B cell (primary cell): ENCODE results near the gene PIK3R4. TPM values are rescaled to one million over a fixed set of nuclear protein-coding genes. Genes with fewer than 3 reads are reported as not detected.

ENCODE experiments used
- ATAC-seq: fragments of 200-7000 bp; cut with Tn5 transposase; one replicate; pipeline ENCODE4 v1.10.0; 2021; ENCODE audit warnings: low read depth, mild to moderate bottlenecking, moderate number of reproducible peaks, moderate library complexity
- CTCF ChIA-PET: fragments of 350-600 bp; sonication (Branson Sonifier 250); formaldehyde crosslinking; loops from one replicate; lab custom pipeline; 2021; ENCODE audit warnings: antibody characterized with exemption, inconsistent platforms; lab: Charles Lee
- POLR2A ChIA-PET: fragments of 350-600 bp; sonication (Branson Sonifier 250); formaldehyde crosslinking; loops from one replicate; lab custom pipeline; 2021; ENCODE audit warnings: antibody characterized with exemption; lab: Charles Lee
- DNase-seq: peaks from one replicate; pipeline ENCODE4 v3.0.0; 2013
- H2AFZ ChIP-seq: 2 replicates; pipeline ENCODE4 v1.6.1; 2012; ENCODE audit warnings: mild to moderate bottlenecking, low read depth, low read length; ENCODE audit not compliant: insufficient read depth, poor library complexity, severe bottlenecking
- H3K27ac ChIP-seq, 2 donors: 1 replicate in 1 of 2; 2 replicates in 1 of 2; pipeline ENCODE4 v1.5.1; 2012 to 2013; ENCODE audit warnings: low read length in 2 of 2, mild to moderate bottlenecking in 2 of 2, moderate library complexity in 1 of 2
- H3K27me3 ChIP-seq, 4 experiments: fragments of 200-600 bp in 1 of 4; sonication (generic) in 1 of 4; replicated peaks in 1 of 4; 1 replicate in 2 of 4; 2 replicates in 2 of 4; pipeline versions ENCODE4 v1.6.1 to v1.7.0; 2013 to 2016; ENCODE audit warnings: low read length in 3 of 4, mild to moderate bottlenecking in 2 of 4, mixed read lengths in 1 of 4, moderate library complexity in 1 of 4; ENCODE audit not compliant: insufficient read depth in 4 of 4, control insufficient read depth in 3 of 4; ENCODE audit errors: control extremely low read depth in 1 of 4
- H3K36me3 ChIP-seq, 2 experiments: replicated peaks in 1 of 2; 1 replicate in 1 of 2; 2 replicates in 1 of 2; pipeline versions ENCODE4 v1.6.1 to v1.7.1; 2013; ENCODE audit warnings: low read length in 1 of 2; ENCODE audit not compliant: insufficient read depth in 2 of 2, control insufficient read depth in 1 of 2; ENCODE audit errors: control extremely low read depth in 1 of 2, extremely low read depth in 1 of 2
- H3K4me1 ChIP-seq, 2 donors: fragments of 200-600 bp in 1 of 2; sonication (generic) in 1 of 2; 1 replicate in 1 of 2; 2 replicates in 1 of 2; pipeline versions ENCODE4 v1.5.1 to v1.6.1; 2013 to 2017; ENCODE audit warnings: low read length in 2 of 2; ENCODE audit not compliant: control insufficient read depth in 2 of 2, insufficient read depth in 2 of 2
- H3K4me2 ChIP-seq: replicated peaks from 2 replicates; pipeline ENCODE3; 2012; ENCODE audit warnings: mild to moderate bottlenecking, low read depth, low read length; ENCODE audit not compliant: poor library complexity, severe bottlenecking
- H3K4me3 ChIP-seq, 5 experiments: fragments of 200-600 bp in 1 of 5; sonication (generic) in 1 of 5; 1 replicate in 3 of 5; 2 replicates in 2 of 5; pipeline versions ENCODE4 v1.5.1 to v1.7.0; 2011 to 2016; ENCODE audit warnings: low read length in 4 of 5, mild to moderate bottlenecking in 4 of 5, low read depth in 2 of 5, control low read depth in 1 of 5, moderate library complexity in 1 of 5; ENCODE audit not compliant: insufficient read depth in 1 of 5; ENCODE audit errors: control extremely low read depth in 1 of 5, extremely low read depth in 1 of 5
- H3K79me2 ChIP-seq: fragments of 200-600 bp; sonication (generic); one replicate; pipeline ENCODE4 v1.6.0; 2016; ENCODE audit warnings: low read length; ENCODE audit not compliant: control insufficient read depth, insufficient read depth
- H3K9ac ChIP-seq: fragments of 200-600 bp; sonication (generic); 2 replicates; pipeline ENCODE4 v1.6.1; 2017; ENCODE audit warnings: mild to moderate bottlenecking, low read length, moderate library complexity
- H3K9me3 ChIP-seq, 3 donors: one replicate each; pipeline versions ENCODE4 v1.6.1 to v1.7.1; 2013; ENCODE audit warnings: low read length in 2 of 3; ENCODE audit not compliant: control insufficient read depth in 2 of 3, insufficient read depth in 1 of 3; ENCODE audit errors: control extremely low read depth in 1 of 3
- H4K20me1 ChIP-seq: 2 replicates; pipeline ENCODE4 v1.6.0; 2012; ENCODE audit warnings: mild to moderate bottlenecking, low read length; ENCODE audit not compliant: insufficient read depth, control insufficient read depth, poor library complexity, severe bottlenecking
- H3K27ac Mint-ChIP-seq: one replicate; pipeline ENCODE4 v1.8.0; 2021; ENCODE audit warnings: mixed read lengths
- H3K27me3 Mint-ChIP-seq: one replicate; pipeline ENCODE4 v1.8.0; 2021; ENCODE audit warnings: mixed read lengths
- H3K4me1 Mint-ChIP-seq: one replicate; pipeline ENCODE4 v1.8.0; 2021; ENCODE audit warnings: mixed read lengths
- H3K4me3 Mint-ChIP-seq: one replicate; pipeline ENCODE4 v1.8.0; 2021; ENCODE audit warnings: mixed read lengths
- H3K9me3 Mint-ChIP-seq: one replicate; pipeline ENCODE4 v1.8.0; 2022; ENCODE audit warnings: mixed read lengths; ENCODE audit not compliant: insufficient read depth
- EZH2 ChIP-seq: IDR thresholded peaks from 2 replicates; pipeline ENCODE4 v1.6.1; 2012; ENCODE audit warnings: borderline replicate concordance, low read depth, mild to moderate bottlenecking, moderate library complexity, low read length; ENCODE audit not compliant: insufficient read depth, poor library complexity, severe bottlenecking
- WGBS: methylation state at CpG from one replicate; pipeline ENCODE4 v1.1.5; 2013; ENCODE audit warnings: missing lambda C conversion rate; ENCODE audit not compliant: insufficient coverage; 5-methylcytosine and 5-hydroxymethylcytosine counted together
- intact Hi-C: fragments of 100-400 bp; cut with micrococcal nuclease; formaldehyde crosslinking; loops from one replicate; pipeline ENCODE4 v1.10.0; 2022
- polyA plus RNA-seq: library from polyadenylated mRNA; depleted of rRNA; stranded (reverse); fragments of >200 nt; gene quantifications from 2 replicates; pipeline ENCODE4 v1.2.3, GENCODE V29; 2012
- total RNA-seq, 2 donors: library from RNA; stranded (reverse); fragments of 120-200 nt in 1 of 2; gene quantifications; 1 replicate in 1 of 2; 2 replicates in 1 of 2; pipeline versions ENCODE4 v1.2.3 to v1.2.4, GENCODE V29; 2013 to 2022
- TF ChIP-seq, protein P1 (sequence below): fragments of 200-600 bp; IDR thresholded peaks from one replicate; pipeline ENCODE4 v1.8.0; 2022; ENCODE audit warnings: antibody characterized with exemption, mild to moderate bottlenecking

The PIK3R4 gene
- total and polyA plus RNA-seq, 2 donors (not counting 1 experiment from before 2014, with no cell fraction given): 23.9 to 27.1 TPM

DNA sequence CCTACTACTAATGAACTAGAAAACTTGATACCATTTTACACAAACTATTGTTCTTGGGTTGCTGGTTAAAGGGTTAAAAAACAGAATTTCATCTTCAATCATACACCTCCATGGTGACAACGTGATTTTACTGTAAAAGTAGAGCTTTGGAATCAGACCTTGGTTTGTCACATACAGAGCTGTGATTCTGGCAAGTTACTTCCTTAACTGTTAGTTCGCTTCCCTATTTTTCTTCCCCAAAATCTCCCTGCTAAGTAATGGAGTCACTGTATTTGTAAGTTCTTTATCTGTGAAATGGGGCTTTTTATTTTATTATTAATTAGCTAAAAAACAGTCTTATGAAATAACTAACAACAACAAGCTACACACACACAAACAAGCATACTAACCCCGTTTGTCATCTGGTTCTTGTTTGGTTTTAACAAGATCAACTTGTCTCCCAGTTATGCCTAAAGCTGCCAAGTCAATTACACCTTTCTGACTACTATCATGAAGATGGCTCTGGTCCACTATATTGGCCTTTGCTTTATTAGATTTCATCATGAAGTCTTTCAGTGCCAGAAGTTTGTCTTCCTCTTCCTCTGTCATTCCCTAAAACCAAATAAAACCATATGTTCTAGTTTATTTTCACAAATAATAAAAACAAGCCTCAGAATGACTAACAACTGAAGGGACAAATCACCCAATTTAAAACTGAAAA, 38.6 kb downstream of the PIK3R4 start:
- ChIA-PET CTCF (no interaction called here), POLR2A (no interaction called here)
- Histone ChIP-seq H3K4me1 (no peaks in the 10 kb centered on the region), H3K9me3 (no peaks in the 10 kb centered on the region), H2AFZ (no peak overlapping the region), H3K36me3 (peaks cover 24 to 26% of the 10 kb centered on the region in 2 experiments), H3K27ac (no peak overlapping the region), H3K9ac (no peak overlapping the region), H3K4me2 (no peak overlapping the region), H3K79me2 (no peaks in the 10 kb centered on the region), H3K27me3 (no peaks in the 10 kb centered on the region), H3K4me3 (no peak overlapping the region), H4K20me1 (no peaks in the 10 kb centered on the region)
- Mint-ChIP-seq H3K4me3 (no peak overlapping the region), H3K27me3 (no peaks in the 10 kb centered on the region), H3K27ac (no peak overlapping the region), H3K9me3 (no peaks in the 10 kb centered on the region), H3K4me1 (no peaks in the 10 kb centered on the region)
- intact Hi-C loops: no loop called here
- ATAC-seq (no peak), DNase-seq (no peak)
- TF ChIP-seq EZH2: no peak
- TF ChIP-seq, protein P1, sequence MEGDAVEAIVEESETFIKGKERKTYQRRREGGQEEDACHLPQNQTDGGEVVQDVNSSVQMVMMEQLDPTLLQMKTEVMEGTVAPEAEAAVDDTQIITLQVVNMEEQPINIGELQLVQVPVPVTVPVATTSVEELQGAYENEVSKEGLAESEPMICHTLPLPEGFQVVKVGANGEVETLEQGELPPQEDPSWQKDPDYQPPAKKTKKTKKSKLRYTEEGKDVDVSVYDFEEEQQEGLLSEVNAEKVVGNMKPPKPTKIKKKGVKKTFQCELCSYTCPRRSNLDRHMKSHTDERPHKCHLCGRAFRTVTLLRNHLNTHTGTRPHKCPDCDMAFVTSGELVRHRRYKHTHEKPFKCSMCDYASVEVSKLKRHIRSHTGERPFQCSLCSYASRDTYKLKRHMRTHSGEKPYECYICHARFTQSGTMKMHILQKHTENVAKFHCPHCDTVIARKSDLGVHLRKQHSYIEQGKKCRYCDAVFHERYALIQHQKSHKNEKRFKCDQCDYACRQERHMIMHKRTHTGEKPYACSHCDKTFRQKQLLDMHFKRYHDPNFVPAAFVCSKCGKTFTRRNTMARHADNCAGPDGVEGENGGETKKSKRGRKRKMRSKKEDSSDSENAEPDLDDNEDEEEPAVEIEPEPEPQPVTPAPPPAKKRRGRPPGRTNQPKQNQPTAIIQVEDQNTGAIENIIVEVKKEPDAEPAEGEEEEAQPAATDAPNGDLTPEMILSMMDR: no peak
- WGBS: 100% methylated on average over 1 of the region's 3 CpGs

DNA sequence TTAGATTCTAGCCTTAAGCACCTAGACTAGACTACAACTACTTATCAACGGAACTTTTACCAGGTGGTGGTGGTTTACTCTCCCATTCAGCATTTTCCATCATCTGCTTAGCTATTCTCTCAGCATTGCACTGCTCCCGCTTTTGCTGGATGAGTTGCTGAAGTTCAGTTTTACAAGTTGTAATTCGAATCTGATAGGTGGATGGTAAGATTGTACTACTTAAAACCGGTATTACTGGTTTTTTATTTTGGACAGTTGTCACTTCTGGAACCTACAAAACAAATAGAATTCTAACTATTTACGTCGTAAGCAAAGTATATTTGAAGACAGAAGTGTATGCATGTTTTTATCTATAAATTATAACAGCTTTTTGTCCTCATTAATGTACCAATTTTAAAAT, 41.1 kb downstream of the PIK3R4 start:
- ChIA-PET CTCF (no interaction called here), POLR2A (no interaction called here)
- Histone ChIP-seq H4K20me1 (no peaks in the 10 kb centered on the region), H3K4me3 (no peak overlapping the region), H3K9me3 (no peaks in the 10 kb centered on the region), H3K4me1 (no peaks in the 10 kb centered on the region), H3K4me2 (no peak overlapping the region), H3K36me3 (peaks cover 25 to 33% of the 10 kb centered on the region in 2 experiments), H3K79me2 (no peaks in the 10 kb centered on the region), H2AFZ (no peak overlapping the region), H3K27me3 (no peaks in the 10 kb centered on the region), H3K9ac (no peak overlapping the region), H3K27ac (no peak overlapping the region)
- no peak for TF ChIP-seq EZH2
- TF ChIP-seq, protein P1: no peak
- no peaks in the 10 kb centered on the region for H3K9me3 Mint-ChIP-seq
- no peaks in the 10 kb centered on the region for H3K4me1 Mint-ChIP-seq
- intact Hi-C loops: no loop called here
- ATAC-seq: no peak
- H3K4me3 Mint-ChIP-seq: no peak overlapping the region
- DNase-seq: no peak
- no peak overlapping the region for H3K27ac Mint-ChIP-seq
- no CpG with 5 or more reads among the region's 6 CpGs for WGBS
- H3K27me3 Mint-ChIP-seq: no peaks in the 10 kb centered on the region
